ENCODE data around the gene SREK1. TPM values are rescaled to one million over a fixed set of nuclear protein-coding genes. Genes with fewer than 3 reads are reported as not detected.

SREK1 gene
- total and polyA plus RNA-seq, 9 of the 15 experiments (the other 6 are each of a cell fraction or from before 2014, with no cell fraction given), result 40.8 to 128 (median 81.9) TPM

GRCh38 chr5:66232706-66233445, 88.8 kb downstream of the SREK1 start:
- in situ Hi-C loops (cut with MboI) (no loop called here), intact Hi-C loops (cut with micrococcal nuclease) (no loop called here)
- no peak overlapping the region for H2AFZ ChIP-seq (ENCODE audit: low read depth, low read length)
- POLR2A ChIA-PET, result interaction anchor here (0.6 kb wide), 1 partner anchor 12 kb away, joined by 3 read pairs; no protein-coding TSS in a partner anchor
- no peak overlapping the region for H3K4me2 ChIP-seq (ENCODE audit: insufficient read depth, low read length)
- TF ChIP-seq, protein P1, sequence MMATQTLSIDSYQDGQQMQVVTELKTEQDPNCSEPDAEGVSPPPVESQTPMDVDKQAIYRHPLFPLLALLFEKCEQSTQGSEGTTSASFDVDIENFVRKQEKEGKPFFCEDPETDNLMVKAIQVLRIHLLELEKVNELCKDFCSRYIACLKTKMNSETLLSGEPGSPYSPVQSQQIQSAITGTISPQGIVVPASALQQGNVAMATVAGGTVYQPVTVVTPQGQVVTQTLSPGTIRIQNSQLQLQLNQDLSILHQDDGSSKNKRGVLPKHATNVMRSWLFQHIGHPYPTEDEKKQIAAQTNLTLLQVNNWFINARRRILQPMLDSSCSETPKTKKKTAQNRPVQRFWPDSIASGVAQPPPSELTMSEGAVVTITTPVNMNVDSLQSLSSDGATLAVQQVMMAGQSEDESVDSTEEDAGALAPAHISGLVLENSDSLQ (IDR thresholded peaks at IDR 0.05), result peak; percentile 26; the same call in 1 of the 2 replicates
- TF ChIP-seq MEIS2 (IDR thresholded peaks at IDR 0.05; ENCODE audit: partially characterized antibody) (peak; percentile 77), ZNF445 (CRISPR knock-in tag; IDR thresholded peaks at IDR 0.05; ENCODE audit: low read depth) (no peak), KDM5B (IDR thresholded peaks at IDR 0.05; ENCODE audit: insufficient replicate concordance, low read depth, low read length) (no peak), PBX2 (CRISPR knock-in tag; IDR thresholded peaks at IDR 0.05; ENCODE audit: low read depth) (no peak), PBX2 (tag; conservative IDR thresholded peaks at IDR 0.05; ENCODE audit: low read depth) (peak; percentile 87), GATAD2A (IDR thresholded peaks at IDR 0.05) (no peak), IFI16 (CRISPR knock-in tag; IDR thresholded peaks at IDR 0.05) (no peak)
- TF ChIP-seq, protein P2, sequence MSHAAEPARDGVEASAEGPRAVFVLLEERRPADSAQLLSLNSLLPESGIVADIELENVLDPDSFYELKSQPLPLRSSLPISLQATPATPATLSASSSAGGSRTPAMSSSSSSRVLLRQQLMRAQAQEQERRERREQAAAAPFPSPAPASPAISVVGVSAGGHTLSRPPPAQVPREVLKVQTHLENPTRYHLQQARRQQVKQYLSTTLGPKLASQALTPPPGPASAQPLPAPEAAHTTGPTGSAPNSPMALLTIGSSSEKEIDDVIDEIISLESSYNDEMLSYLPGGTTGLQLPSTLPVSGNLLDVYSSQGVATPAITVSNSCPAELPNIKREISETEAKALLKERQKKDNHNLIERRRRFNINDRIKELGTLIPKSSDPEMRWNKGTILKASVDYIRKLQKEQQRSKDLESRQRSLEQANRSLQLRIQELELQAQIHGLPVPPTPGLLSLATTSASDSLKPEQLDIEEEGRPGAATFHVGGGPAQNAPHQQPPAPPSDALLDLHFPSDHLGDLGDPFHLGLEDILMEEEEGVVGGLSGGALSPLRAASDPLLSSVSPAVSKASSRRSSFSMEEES (CRISPR knock-in tag; IDR thresholded peaks at IDR 0.05), result no peak
- no peaks in the 10 kb centered on the region for H3K9me3 ChIP-seq (replicated peaks; ENCODE audit: control insufficient read depth, insufficient read depth, low read depth, low read length)
- CTCF ChIA-PET (ENCODE audit: low intra/inter-chr PET ratio), result no interaction called here
- WGBS (ENCODE audit: insufficient coverage, low coverage, missing lambda C conversion rate), result 1% methylated on average over 12 of the region's 12 CpGs
- peaks cover 29 to 46% of the 10 kb centered on the region in 2 experiments for H3K27me3 ChIP-seq (ENCODE audit: control insufficient read depth in 2 of 2, insufficient read depth in 2 of 2, low read length in 2 of 2)
- no peaks in the 10 kb centered on the region for H4K20me1 ChIP-seq (replicated peaks; ENCODE audit: control insufficient read depth, insufficient read depth, low read length)
- H3K36me3 ChIP-seq (ENCODE audit: control insufficient read depth, insufficient read depth, low read length), result no peaks in the 10 kb centered on the region
- ATAC-seq (no peak), DNase-seq (ENCODE audit: extremely low read depth in 1 of 4, low spot score in 3 of 4) (no peak), FAIRE-seq (no peak)
- no peaks in the 10 kb centered on the region for H3K4me1 ChIP-seq (replicated peaks in 1 of 2; ENCODE audit: control insufficient read depth in 2 of 2, insufficient read depth in 2 of 2, low read length in 2 of 2)
- no peak overlapping the region for H3K27ac ChIP-seq (ENCODE audit: extremely low read depth, low read depth, low read length)
- no peak overlapping the region for H3K4me3 ChIP-seq
- H3K9ac ChIP-seq (ENCODE audit: insufficient read depth in 1 of 2, low read depth in 2 of 2, low read length in 2 of 2), result no peak overlapping the region
- BruUV-seq (replicated peaks), result no TSS peak
- H3K79me2 ChIP-seq (ENCODE audit: control insufficient read depth, insufficient read depth, low read length), result no peaks in the 10 kb centered on the region
- no peaks in the 10 kb centered on the region for H3K9me1 ChIP-seq (ENCODE audit: control insufficient read depth, insufficient read depth, low read length)
